NCI-H1417 (cell line): ENCODE data around the gene WAPL.

Source experiments
- DNase-seq, 3 experiments: peaks; one replicate each; lab custom pipeline; 2025; lab: John Stamatoyannopoulos, UW

WAPL gene

DNA sequence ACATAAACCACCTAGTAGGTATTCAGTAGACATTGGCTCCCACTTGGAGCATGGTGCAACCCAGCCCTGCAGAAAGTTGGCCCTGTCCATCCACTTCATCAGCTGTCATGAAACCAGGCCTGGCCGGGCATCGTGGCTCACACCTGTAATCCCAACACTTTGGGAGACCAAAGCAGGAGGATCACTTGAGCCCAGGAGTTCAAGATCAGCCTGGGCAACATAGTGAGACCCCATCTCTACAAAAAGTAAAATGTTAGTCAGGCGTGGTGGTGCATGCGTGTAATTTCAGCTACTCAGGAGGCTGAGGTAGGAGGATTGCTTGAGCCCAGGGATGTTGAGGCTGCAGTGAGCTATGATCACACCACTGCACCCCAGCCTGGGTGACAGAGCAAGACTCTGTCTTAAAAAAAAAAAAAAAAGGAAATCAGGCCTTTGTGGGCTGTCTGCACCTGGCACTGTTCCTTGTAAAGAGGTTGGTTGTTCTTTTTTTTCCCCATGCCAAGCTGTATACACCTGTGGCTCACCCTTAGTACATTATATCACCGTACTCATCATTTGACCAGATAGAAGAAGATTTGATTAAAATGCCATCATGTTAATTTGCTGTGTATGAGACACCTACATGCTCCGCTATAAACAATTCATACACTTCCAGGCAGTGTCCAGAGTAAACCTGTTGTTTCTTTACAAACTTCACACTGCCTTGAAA is 109.6 kb downstream of the WAPL start:
- DNase-seq: no peak

DNA sequence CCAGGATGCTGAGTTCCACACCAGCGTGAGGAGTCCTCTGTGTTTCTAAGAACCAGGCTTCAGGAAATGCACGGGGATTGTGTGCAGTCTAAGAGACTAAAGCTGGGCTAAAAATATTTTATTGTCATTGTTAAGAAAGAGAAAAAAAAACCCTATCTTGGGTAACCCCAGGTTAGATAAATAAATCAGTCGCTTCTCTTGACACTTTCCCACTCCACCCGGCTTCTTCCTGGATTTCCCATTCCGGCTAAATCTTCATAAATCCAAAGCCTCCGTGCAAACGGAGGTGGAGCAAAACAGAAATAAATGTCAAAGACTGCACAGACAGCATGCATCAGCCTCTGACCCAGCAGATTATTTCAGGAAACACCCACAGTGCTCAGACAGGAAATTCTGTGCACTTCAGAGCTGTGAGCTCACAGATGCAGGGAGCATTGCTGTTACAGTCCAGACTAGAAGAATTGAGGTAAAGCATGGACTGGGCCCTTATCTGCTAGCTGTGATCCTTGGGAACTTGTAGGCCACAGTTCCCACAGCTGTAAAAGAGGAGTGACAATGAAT is 110.2 kb downstream of the WAPL start:
- no peak for DNase-seq

DNA sequence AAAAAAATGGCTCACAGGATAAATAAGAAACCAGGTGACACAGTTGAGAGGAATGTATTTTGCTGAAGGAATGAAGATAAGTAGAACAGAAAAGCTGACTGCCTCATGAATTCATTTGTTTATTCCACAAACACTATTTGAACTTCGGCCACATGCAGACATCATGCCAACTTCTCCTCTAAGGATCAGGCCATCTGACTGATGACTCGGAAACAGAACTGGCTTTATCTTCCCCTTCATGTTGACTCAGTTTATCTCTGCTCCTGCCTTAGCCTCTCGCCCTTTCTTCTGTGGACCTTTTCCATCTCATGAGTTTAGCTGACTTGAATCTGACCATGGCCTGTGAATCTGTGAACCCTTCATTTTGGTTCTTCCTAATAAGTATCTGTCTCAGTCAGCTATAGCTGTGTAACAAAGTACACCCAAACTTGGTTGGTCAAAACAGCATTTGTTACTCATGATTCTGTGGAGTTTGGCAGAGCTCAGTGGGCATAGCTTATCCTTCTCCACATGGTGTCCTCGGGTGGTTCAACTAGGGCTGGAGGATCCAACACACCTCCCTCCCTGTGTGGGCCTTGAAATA is 111.0 kb downstream of the WAPL start:
- DNase-seq: no peak

DNA sequence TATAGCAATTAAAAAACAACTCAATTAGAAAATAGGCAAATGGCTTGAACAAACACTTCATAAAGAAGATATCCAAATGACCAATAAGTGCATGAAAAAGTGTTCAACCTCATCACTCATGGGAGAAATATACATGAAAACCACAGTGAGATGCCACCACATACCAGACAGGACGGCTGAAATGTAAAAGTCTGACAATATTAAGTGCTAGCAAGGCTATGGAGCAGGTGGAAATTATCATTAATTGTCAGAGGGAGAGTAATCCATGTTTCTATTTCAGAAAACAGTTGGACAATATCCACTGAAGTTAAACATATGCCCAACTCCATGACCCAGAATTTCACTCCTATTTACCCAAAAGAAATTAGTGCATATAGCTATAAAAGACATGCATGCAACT is 112.4 kb downstream of the WAPL start:
- no peak for DNase-seq

DNA sequence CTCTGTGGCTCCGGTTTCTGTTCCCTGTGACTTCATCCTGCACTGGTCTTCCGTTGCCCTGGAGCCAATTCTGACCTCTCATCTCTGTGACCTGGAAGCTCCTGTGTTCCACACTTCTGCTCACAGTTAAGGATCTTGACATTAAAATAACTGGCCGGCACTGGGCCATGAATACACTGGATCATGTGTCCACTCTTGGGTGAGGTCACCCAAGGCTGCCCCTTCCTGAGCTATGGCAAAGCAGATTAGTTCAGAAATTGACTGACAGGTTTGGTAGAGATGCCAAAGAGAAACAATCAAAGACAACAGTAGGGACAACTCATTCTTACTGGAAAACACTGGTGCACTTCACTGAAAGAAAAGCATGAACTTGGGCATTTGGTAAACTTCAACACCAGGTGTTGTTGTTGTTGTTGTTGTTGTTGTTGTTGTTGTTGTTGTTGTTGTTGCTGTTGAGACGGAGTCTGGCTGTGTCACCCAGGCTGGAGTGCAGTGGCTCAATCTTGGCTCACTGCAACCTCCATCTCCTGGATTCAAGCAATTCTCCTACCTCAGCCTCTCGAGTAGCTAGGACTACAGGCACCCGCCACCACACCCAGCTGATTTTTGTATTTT is 118.3 kb downstream of the WAPL start:
- no peak for DNase-seq

DNA sequence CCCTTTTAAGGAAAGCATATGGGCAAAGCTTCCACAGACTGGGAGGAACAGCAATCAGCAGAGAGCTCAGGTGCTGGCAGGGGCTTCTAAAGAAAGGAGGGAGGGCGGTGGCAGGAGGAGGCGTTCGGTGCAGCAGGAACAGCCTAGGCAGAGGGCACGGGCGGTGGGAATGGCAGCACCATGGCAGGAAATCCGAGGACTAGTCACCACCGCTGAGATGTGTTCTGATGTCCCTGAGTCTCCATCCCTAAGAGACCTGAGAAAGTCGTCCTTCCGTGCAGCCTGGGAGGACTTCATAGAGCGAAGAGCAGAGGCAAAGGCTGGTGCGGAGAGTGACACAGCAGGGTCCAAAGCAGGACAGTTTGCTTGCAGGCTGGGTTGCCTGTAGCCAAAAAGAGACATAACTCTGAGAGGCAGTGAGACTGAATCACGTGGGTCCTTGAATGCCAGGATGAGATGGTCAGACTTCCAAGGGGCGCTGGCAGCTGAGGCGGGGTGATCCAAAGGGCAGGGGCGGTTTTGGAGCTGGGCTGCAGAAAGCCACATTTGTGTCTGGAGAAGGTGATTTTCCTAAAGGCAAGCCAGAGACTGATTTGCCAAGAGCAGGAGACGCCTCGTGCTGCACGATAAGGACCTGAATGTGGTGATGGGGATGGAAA is 119.2 kb downstream of the WAPL start:
- no peak for DNase-seq

DNA sequence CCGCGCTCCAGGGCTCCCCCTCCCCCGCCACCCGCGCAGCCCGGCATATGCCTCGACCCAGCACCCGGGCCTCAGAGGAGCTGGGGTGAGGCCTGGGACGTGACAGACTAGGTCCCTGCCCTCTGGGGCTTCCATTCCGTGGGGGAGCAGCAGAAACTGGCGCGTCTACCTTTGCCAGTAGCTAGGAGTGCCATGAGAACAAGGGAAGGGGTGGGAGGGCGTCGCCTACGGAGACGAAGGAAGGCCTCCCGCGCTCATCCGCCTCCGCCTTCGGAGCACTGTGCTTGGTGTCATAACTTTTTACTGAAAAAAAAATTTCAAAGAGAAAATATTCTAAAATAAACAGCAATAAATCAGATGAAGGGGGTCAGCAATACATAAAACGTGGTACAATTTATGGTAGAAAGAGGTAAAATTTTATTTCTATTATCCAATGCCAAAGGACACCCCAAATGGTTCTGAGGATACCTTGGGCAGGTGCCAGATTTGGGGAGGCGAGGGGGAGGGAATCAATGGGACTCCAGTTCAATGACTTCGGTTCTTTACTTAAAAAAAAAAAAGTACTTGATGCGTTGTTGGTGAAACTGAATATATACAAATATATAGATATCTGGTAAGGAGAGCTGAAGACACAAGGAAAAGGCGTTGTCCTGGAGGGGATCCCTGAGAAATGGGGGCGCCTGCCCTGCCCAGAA is 119.9 kb downstream of the WAPL start:
- peak in 2 of 3 experiments; percentile 45 to 61 for DNase-seq

DNA sequence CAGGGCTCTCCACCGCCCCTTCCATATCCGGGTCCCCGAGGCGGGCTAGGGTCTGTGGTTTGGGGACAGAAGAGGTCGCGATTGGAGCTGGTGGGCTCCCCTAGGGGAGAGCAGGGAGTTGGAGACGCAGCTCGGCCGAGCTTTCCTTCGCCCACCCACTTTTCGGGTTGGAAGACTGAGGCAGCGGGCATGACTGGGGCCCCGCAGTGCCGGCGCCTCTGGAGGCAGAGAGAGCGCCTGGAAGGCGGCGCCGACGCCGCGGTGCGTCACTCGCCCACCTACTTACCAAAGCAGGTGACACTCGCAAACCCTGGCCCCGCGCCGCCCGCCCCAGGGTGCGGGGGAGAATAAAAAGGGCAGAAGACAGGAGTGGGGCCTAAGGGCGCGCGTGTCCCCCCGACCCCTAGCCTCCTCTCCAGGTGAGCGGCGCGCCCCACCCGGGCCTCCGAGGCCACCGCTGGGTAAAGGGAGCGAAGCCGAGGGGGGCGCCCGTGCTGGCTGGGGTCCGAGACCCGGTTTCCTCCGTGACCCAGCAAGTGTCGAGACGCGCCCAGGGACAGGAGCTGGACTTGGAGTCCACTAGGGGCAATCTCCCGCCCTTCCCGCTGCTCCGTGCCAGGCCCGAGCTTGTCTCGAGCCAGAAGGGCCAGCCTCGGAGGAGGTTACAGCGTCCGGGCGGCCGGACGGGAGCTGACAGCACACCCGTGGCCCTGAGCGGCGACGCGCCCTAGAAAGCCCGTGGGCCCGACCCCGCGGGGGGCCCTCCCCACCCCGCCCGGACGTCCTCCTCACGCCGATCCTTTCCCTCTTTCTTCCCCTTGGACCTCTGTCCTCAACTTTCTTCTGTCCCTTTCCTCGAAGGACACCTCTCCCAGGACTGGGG is 120.6 kb downstream of the WAPL start:
- DNase-seq: peak in 2 of 3 experiments; percentile 59 to 62

DNA sequence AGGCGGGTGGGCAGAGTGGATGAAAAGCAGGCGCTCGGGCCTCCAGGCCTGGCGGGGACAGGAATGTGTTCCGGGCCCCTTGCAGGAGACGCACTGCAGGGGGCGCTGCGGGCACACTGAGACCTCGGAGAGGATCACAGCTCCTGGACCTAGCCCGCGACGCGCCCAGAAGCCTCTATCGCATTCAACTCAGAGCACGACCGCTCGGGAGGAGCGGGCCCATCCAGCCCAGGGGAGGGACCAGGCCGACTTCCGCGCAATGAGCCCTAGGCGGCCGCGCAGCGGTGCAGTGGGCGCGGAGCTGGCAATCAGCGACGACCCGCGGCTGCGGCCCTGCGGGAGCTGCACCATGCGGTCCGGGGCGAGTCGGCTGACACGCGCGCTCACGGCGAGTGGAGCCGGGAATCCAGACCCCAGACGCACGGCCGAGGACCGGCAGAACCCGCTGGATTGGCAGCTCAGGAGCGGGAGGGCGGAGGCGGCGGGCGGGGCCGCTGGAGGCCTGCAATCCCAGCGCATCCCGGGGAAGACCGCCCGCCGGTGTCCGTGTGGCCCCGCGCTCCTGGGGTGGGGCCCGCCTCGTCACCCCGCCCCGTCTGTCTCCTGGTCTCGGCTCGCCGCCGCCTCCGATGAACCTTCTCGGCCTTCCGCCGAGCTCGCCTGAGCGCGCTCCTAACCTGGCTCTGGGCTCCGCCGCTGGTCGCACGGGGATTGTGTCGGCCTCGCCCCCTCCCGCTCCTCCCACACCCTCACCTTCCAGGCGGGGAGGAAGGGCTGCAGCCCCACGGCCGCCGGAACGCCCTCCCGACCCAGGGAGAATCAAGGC is 121.5 kb downstream of the WAPL start:
- peak; percentile 85 to 93 (median 88) for DNase-seq

DNA sequence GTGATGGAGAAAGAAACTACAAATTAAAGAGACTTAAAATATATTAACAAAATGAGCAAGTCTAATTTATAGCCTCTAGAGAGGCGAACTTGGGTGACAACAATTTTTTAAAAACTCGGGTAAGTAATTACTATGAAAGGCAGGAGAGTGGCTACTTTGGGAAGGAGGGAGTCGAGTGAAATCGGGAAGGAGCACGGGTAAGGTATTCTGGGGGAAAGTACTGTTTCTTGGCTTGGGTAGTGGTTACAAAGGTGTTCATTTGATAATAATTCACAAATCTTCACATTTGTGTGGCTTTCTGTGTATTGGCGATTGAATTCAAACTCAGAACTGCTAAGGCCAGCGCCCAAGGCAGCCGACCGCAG is 122.1 kb downstream of the WAPL start:
- no peak for DNase-seq

DNA sequence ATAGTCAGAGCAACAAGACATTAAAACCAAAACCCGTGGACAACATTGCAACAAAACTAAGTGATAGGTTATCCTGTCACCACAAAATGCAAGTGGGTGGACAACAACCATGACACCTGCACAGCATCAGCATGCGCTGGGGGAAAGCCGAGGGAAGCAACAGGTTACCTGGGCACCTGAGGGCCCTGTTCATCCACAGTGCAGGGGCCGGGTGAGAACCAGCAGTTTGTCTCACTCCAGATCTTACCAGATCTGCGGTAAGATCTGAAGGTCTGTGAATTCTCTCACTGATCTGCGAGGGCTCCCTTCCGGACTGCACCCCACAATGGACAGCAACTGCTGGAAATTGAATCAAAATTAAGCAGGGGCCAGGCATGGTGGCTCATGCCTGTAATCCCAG is 124.5 kb downstream of the WAPL start:
- no peak for DNase-seq

DNA sequence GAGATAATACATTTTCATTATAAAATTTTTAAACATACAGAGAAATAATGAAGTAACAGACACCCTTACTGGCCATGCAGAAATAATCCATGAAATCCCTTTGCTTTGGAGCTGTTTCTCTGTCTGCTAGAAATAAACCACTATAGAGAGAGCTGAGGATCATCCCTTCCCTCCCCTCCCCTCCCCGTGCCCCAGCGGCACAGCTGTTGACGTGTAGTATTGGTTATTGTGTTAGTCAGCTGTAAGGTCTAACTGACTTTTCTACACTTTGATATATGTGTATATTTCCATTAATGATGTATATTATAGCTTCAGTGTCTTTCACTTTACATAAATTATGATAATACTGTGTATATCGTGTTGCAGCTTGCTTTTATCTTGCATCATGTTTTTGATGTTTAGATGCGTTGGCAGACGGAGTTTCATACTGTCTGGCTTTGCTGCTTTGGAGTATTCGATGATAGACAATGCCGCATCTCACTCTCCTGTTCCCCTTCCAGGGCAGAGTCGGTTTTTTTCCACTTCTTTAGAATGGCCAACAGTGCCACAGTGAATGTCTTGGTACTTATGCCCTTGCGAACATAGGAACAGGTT is 127.6 kb downstream of the WAPL start:
- DNase-seq: no peak

DNA sequence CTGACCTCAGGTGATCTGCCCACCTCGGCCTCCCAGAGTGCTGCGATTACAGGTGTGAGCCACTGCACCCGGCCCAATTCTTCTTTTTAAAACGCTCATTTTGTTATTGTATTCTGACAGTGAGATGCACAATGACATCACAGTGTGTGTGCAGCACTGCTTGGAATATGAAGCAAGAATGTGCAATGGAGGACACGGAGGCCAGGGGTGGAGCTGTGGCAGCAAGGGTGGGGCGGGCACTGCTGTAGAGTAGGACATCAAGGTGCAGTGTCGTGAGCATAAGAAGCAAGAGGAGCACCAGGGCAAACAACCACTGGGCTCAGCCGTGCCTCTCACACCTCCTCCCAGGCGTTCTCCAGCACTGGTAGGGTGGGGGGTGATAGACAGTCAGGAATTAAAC is 128.2 kb downstream of the WAPL start:
- DNase-seq: no peak

DNA sequence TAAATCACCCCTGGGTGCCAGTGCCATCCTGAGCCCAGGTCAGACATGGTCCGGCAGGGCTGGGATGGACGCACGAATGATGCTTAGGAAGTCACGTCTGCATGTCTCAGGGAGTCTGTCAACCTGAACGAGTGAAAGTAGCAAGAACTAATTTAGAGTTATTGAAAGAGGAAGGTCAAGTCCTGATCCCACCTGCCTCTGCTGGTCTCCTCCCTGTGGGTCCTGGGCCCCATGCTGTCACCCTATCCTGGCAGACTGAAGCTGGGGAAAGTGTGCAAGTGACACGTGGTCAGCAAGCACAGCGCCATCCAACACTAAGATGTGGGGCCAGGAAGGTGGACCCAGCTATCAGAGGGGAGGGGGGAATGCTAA is 128.9 kb downstream of the WAPL start:
- DNase-seq: no peak

DNA sequence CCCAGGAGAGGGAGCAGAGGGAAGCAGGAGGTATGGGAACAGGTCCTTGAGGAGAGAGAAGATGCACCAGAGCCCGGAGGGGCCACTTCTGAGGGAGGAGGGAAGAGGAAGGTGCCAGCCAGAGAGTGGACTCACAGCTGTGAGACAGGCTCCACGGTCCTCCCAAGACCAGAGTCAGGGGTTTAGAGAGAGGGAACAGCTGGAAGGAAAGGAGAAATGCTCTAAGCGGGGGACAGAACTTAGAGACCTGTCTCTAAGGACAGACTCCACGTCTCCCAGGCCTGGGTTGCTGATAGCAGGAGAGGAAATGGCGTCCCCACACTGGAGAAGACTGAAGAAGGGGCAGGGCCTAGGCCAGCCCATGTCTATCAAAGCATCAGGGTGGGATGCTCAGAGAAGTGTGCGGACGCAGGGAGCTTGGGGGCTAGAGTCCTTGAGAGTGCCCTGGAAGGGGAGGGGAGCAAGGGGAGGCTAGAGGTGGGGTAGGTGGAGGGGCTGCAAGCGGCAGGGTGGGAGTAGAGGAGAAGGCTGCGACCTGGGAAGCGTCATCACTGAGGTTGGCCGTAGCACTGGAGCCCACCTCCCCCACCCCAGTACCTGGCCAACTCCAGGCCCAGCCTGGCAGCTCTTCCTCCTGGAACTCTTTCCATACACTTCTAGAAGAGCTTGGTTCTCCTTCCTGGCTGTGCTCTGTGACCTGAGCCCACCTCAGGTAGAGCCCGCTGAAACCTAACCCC is 129.4 kb downstream of the WAPL start:
- DNase-seq: no peak

DNA sequence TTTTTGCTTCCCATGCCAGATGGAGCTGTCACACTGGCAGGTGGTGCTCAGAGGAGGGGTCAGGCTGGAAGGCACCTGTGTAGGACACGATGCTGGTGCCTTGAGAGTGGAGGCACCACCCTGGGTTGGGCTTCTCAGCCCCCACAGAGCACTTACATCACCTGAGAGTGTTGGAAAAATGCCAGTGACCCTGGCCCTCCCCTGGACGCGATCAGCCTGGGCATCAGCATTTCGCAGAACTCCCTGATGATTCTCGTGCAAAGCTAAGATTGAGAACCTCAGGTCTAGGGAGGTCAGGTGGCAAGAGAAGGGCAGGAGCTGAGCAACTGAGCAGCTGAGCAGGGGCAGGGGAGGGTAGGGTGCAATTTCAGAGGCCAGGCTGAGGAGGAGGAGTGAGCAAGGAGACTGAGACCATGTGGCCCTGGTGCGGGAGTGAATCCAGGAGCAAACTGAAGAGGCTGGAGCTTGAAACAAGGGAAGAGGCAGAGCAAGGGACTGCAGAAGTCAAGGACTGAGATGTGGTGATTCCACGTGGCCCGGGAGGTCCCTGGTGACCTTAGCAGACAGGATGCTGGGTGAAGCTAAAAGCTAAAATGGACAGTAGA is 130.3 kb downstream of the WAPL start:
- DNase-seq: no peak

DNA sequence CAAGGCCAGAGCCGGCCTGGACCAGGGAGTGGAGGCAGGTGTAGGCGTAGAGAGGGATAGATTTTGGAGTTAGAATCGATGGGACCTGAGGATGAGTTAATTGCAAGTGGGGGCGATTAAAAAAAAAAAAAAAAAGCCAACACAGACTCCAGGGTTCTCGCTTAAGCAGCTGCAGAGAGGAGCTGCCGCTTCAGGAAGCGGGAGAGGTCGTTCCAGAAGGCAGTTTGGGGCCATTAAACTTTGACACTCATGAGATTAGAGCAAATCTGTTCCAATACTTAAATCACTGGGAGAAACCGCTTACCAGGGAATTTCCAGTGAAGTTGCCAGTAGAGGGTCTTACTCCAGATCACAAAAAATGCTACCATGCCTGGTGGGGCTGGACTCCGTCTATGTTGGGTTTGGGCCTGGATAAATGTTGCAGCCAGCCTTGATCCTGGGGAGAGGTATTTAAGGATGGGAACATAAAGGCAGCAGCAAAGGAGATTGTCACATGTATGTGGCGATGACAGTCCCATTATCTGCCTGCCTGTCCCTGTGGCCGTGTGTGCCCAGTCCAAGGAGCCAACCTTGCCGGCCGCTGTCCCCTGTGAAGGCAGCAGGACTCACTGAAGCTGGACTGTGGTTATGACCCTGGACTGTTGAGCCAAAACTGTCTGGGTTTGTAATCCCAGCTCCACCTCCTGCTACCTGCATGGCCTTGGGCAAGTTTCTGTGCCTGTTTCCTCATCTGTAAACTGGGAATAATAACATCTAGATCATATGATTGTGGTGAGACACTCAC is 131.1 kb downstream of the WAPL start:
- no peak for DNase-seq
